ENCODE results near the gene CATSPERD. TPM values are rescaled to one million over a fixed set of nuclear protein-coding genes. Genes with fewer than 3 reads are reported as not detected.
"Not testable (repeated sequence)": the region's sequence is repeated elsewhere in the genome, so short reads cannot be mapped to it uniquely, and the experiment has no call there.

CATSPERD gene
- total RNA-seq, 1 experiment from 2014 or later = 0.50 TPM

DNA sequence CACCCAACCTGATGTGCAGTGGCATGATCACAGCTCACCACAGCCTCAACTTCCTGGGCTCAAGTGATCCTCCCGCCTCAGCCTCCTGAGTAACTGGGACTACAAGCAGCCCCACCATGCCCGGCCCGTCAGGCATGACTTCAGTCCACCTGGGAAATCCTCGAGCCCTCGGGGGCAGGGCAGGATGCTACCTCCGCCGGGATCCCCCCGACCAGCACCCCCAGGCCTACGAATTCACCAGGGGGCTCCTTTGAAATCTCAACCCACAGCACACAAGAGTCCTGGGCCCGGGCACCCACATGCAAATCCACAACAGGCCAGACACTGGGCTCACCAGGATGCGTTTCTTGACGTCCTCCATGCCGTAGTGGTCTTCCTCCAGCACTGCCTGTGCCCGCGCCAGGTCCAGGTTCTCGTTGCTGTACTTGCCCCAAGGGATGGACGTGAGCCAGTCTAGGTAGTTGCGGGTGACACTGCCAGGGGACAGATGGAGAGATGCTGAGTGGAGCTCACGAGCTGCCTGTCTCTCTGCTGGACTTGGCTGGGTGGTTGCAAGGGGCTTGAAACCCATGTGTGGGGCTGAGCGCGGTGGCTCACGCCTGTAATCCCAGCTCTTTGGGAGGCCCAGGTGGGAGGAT, 19.9 kb upstream of the CATSPERD start:
- no peak overlapping the region for H3K27ac Mint-ChIP-seq
- peaks cover 61% of the 10 kb centered on the region for H3K36me3 Mint-ChIP-seq
- no peak overlapping the region for H3K4me3 Mint-ChIP-seq
- TF ChIP-seq ZNF396 (CRISPR knock-in tag; IDR thresholded peaks at IDR 0.05; ENCODE audit: borderline replicate concordance) (no peak), ZNF671 (CRISPR knock-in tag; IDR thresholded peaks at IDR 0.05) (no peak), EMX1 (CRISPR knock-in tag; IDR thresholded peaks at IDR 0.05) (no peak), USF1 (CRISPR knock-in tag; IDR thresholded peaks at IDR 0.05) (no peak), SMAD4 (CRISPR knock-in tag; IDR thresholded peaks at IDR 0.05) (no peak), CREM (CRISPR knock-in tag; IDR thresholded peaks at IDR 0.05) (no peak), RORB (CRISPR knock-in tag; IDR thresholded peaks at IDR 0.05) (no peak), ZNF219 (CRISPR knock-in tag; IDR thresholded peaks at IDR 0.05; ENCODE audit: borderline replicate concordance) (no peak), KAT7 (CRISPR knock-in tag; IDR thresholded peaks at IDR 0.05; ENCODE audit: borderline replicate concordance) (no peak), CREB1 (CRISPR knock-in tag; IDR thresholded peaks at IDR 0.05) (no peak), HMGA2 (CRISPR knock-in tag; IDR thresholded peaks at IDR 0.05) (no peak), NR2C2 (CRISPR knock-in tag; IDR thresholded peaks at IDR 0.05) (no peak), ESRRA (CRISPR knock-in tag; IDR thresholded peaks at IDR 0.05; ENCODE audit: borderline replicate concordance) (no peak), GABPB1 (CRISPR knock-in tag; IDR thresholded peaks at IDR 0.05) (no peak), MXD4 (CRISPR knock-in tag; IDR thresholded peaks at IDR 0.05; ENCODE audit: borderline replicate concordance) (no peak), SMAD3 (CRISPR knock-in tag; IDR thresholded peaks at IDR 0.05; ENCODE audit: borderline replicate concordance) (no peak)
- TF ChIP-seq, protein P1, sequence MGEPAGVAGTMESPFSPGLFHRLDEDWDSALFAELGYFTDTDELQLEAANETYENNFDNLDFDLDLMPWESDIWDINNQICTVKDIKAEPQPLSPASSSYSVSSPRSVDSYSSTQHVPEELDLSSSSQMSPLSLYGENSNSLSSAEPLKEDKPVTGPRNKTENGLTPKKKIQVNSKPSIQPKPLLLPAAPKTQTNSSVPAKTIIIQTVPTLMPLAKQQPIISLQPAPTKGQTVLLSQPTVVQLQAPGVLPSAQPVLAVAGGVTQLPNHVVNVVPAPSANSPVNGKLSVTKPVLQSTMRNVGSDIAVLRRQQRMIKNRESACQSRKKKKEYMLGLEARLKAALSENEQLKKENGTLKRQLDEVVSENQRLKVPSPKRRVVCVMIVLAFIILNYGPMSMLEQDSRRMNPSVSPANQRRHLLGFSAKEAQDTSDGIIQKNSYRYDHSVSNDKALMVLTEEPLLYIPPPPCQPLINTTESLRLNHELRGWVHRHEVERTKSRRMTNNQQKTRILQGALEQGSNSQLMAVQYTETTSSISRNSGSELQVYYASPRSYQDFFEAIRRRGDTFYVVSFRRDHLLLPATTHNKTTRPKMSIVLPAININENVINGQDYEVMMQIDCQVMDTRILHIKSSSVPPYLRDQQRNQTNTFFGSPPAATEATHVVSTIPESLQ (CRISPR knock-in tag; IDR thresholded peaks at IDR 0.05) = no peak
- ChIA-PET POLR2A (no interaction called here), CTCF (no interaction called here)
- ATAC-seq (no peak), DNase-seq (ENCODE audit: low spot score) (no peak)
- H3K9me3 Mint-ChIP-seq = peaks cover 5% of the 10 kb centered on the region; the same call in 1 of the 2 replicates
- no peaks in the 10 kb centered on the region for H3K27me3 Mint-ChIP-seq (ENCODE audit: low read depth)
- H3K4me1 Mint-ChIP-seq = no peaks in the 10 kb centered on the region

DNA sequence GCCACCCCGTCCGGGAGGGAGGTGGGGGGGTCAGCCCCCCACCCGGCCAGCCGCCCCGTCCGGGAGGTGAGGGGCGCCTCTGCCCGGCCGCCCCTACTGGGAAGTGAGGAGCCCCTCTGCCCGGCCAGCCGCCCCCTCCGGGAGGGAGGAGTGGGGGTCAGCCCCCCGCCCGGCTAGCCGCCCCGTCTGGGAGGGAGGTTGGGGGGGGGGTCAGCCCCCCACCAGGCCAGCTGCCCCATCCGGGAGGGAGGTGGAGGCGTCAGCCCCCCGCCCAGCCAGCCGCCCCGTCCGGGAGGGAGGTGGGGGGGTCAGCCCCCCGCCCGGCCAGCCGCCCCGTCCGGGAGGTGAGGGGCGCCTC, 18.4 kb upstream of the CATSPERD start:
- H3K9me3 Mint-ChIP-seq; ATAC-seq; H3K27ac Mint-ChIP-seq; DNase-seq (ENCODE audit: low spot score); H3K4me1 Mint-ChIP-seq; POLR2A ChIA-PET; CTCF ChIA-PET; H3K4me3 Mint-ChIP-seq; H3K27me3 Mint-ChIP-seq (ENCODE audit: low read depth): not testable (repeated sequence)
- H3K36me3 Mint-ChIP-seq = peaks cover 70% of the 10 kb centered on the region

- DNase-seq (ENCODE audit: low spot score) = no peak
- ChIA-PET CTCF (interaction anchor here (0.5 kb wide), 1 partner anchor 47 kb away, joined by 4 read pairs; no protein-coding TSS in a partner anchor), POLR2A (no interaction called here)
- no peaks in the 10 kb centered on the region for H3K4me1 Mint-ChIP-seq
- no peak for ATAC-seq
- no peak overlapping the region for H3K4me3 Mint-ChIP-seq
- H3K9me3 Mint-ChIP-seq = peaks cover 5% of the 10 kb centered on the region; the same call in 1 of the 2 replicates
- H3K27me3 Mint-ChIP-seq (ENCODE audit: low read depth) = no peaks in the 10 kb centered on the region
- H3K36me3 Mint-ChIP-seq = peaks cover 66% of the 10 kb centered on the region
- H3K27ac Mint-ChIP-seq = no peak overlapping the region
- TF ChIP-seq MLX (CRISPR knock-in tag; IDR thresholded peaks at IDR 0.05) (no peak), NFATC4 (CRISPR knock-in tag; IDR thresholded peaks at IDR 0.05) (no peak), CREM (CRISPR knock-in tag; IDR thresholded peaks at IDR 0.05) (no peak), ZNF219 (CRISPR knock-in tag; IDR thresholded peaks at IDR 0.05; ENCODE audit: borderline replicate concordance) (no peak)
- TF ChIP-seq, protein P2, sequence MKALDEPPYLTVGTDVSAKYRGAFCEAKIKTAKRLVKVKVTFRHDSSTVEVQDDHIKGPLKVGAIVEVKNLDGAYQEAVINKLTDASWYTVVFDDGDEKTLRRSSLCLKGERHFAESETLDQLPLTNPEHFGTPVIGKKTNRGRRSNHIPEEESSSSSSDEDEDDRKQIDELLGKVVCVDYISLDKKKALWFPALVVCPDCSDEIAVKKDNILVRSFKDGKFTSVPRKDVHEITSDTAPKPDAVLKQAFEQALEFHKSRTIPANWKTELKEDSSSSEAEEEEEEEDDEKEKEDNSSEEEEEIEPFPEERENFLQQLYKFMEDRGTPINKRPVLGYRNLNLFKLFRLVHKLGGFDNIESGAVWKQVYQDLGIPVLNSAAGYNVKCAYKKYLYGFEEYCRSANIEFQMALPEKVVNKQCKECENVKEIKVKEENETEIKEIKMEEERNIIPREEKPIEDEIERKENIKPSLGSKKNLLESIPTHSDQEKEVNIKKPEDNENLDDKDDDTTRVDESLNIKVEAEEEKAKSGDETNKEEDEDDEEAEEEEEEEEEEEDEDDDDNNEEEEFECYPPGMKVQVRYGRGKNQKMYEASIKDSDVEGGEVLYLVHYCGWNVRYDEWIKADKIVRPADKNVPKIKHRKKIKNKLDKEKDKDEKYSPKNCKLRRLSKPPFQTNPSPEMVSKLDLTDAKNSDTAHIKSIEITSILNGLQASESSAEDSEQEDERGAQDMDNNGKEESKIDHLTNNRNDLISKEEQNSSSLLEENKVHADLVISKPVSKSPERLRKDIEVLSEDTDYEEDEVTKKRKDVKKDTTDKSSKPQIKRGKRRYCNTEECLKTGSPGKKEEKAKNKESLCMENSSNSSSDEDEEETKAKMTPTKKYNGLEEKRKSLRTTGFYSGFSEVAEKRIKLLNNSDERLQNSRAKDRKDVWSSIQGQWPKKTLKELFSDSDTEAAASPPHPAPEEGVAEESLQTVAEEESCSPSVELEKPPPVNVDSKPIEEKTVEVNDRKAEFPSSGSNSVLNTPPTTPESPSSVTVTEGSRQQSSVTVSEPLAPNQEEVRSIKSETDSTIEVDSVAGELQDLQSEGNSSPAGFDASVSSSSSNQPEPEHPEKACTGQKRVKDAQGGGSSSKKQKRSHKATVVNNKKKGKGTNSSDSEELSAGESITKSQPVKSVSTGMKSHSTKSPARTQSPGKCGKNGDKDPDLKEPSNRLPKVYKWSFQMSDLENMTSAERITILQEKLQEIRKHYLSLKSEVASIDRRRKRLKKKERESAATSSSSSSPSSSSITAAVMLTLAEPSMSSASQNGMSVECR (CRISPR knock-in tag; IDR thresholded peaks at IDR 0.05; ENCODE audit: borderline replicate concordance) = no peak
- TF ChIP-seq, protein P3, sequence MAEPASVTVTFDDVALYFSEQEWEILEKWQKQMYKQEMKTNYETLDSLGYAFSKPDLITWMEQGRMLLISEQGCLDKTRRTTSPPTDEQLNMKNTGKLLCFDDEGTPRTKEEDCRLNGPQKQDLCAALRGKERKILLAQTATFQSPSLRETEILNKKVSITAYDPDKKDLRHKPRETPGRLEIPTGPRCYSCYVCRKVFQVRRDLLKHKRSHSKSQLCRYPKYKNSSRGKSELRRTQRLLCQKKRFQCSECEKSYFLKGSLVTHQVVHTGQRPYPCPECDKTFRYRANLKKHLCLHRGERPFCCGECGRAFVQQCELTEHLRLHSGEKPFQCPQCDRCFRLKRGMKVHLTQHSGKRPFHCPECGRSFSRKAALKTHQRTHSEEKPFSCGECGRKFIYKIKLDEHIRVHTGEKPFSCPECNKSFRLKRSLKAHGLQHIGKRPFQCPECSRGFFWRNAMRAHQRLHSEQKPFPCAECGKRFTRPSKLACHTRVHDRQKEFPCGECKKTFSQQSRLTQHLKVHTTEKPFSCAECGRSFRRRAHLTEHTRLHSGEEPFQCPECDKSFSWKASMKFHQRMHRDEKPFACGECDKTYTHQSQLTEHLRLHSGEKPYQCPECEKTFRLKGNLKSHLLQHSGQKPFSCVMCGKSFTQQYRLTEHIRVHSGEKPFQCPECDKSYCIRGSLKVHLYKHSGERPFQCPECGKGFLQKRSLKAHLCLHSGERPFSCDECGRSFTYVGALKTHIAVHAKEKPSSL (CRISPR knock-in tag; conservative IDR thresholded peaks at IDR 0.05) = no peak
Observed at GRCh38 chr19:5703819-5704818, 16.3 kb upstream of the CATSPERD start.
